ENCODE measurements around the gene CNTNAP2. TPM values are rescaled to one million over a fixed set of nuclear protein-coding genes. Genes with fewer than 3 reads are reported as not detected.

CNTNAP2 gene
- total and polyA plus RNA-seq, 2 of the 13 experiments (the other 11 are each of a cell fraction or from before 2014, with no cell fraction given) = 0.40 to 0.42 TPM

DNA sequence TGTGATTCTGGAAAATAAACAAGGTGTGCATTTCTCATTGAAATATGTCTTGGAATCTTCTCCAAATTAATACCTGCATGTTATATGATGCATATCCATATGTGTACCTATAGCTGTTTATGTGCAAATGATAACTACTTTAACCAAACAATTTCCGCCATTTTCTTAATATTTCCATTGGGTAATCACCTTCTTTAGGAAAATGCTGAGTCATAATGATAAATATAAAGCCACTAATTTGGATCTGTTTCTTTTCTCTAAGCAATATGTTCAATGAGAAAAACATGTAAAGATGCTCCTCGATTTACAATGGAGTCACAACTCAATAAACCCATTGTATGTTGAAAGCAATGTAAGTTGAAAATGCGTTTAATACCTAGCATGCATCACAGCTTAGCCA, 574.4 kb downstream of the CNTNAP2 start (continued):
- peak; percentile 20 to 62; a peak in 3 of 4 replicates for TF ChIP-seq MAFK (conservative IDR thresholded peaks at IDR 0.05 in 1 of 2, IDR thresholded peaks at IDR 0.05 in 1 of 2; ENCODE audit: low read length in 2 of 2)
- no peak for TF ChIP-seq ATF1 (CRISPR knock-in tag; IDR thresholded peaks at IDR 0.05)
- TF ChIP-seq ZNF816 (CRISPR knock-in tag; IDR thresholded peaks at IDR 0.05; ENCODE audit: borderline replicate concordance) = no peak
- TF ChIP-seq E2F1 (CRISPR knock-in tag; IDR thresholded peaks at IDR 0.05) = no peak
- no peak for TF ChIP-seq ZIK1 (CRISPR knock-in tag; IDR thresholded peaks at IDR 0.05; ENCODE audit: borderline replicate concordance, low read depth)
- peak; percentile 73 for TF ChIP-seq NFE2L2 (IDR thresholded peaks at IDR 0.05; ENCODE audit: low read length)
- no peak for TF ChIP-seq AGO1 (IDR thresholded peaks at IDR 0.05; ENCODE audit: low read depth, low read length, poor library complexity, severe bottlenecking)
- no peak for TF ChIP-seq ZSCAN12 (CRISPR knock-in tag; IDR thresholded peaks at IDR 0.05)
- no peak for TF ChIP-seq ZFP37 (CRISPR knock-in tag; IDR thresholded peaks at IDR 0.05; ENCODE audit: borderline replicate concordance)
- no peak for TF ChIP-seq ZBTB46 (CRISPR knock-in tag; IDR thresholded peaks at IDR 0.05; ENCODE audit: borderline replicate concordance)
- TF ChIP-seq MED8 (CRISPR knock-in tag; IDR thresholded peaks at IDR 0.05; ENCODE audit: insufficient replicate concordance) = no peak
- TF ChIP-seq HIVEP1 (CRISPR knock-in tag; IDR thresholded peaks at IDR 0.05) = no peak
- TF ChIP-seq ZNF24 (IDR thresholded peaks at IDR 0.05) = no peak
